GM12878 (cell line): ENCODE results near the gene DNAJC15. TPM values are rescaled to one million over a fixed set of nuclear protein-coding genes. Genes with fewer than 3 reads are reported as not detected.

Source experiments
- ATAC-seq: fragments of 200-7000 bp; cut with Tn5 transposase; 3 replicates; pipeline ENCODE4 v1.9.1; 2020; ENCODE audit warnings: mild to moderate bottlenecking, moderate library complexity
- BruUV-seq: library from RNA; stranded (reverse); fragments of 400-500 nt; replicated peaks from 2 replicates; lab custom pipeline; 2021; lab: Mats Ljungman, UMichigan
- CTCF ChIA-PET: fragments of 300-600 bp; sonication (Branson Sonifier 250); formaldehyde crosslinking; extraction: SDS; loops from one replicate; lab custom pipeline; 2021; ENCODE audit warnings: inconsistent platforms; lab: Yijun Ruan, JAX
- POLR2A ChIA-PET: fragments of 350-600 bp; formaldehyde crosslinking; extraction: SDS; loops from one replicate; lab custom pipeline; 2021; ENCODE audit warnings: inconsistent platforms; lab: Charles Lee
- RAD21 ChIA-PET: fragments of 300-600 bp; sonication (Branson Sonifier 250); formaldehyde crosslinking; loops from one replicate; lab custom pipeline; 2023; ENCODE audit warnings: antibody characterized with exemption; ENCODE audit not compliant: unreplicated experiment; lab: Charles Lee
- SMC1A ChIA-PET: fragments of 300-600 bp; sonication (Branson Sonifier 250); formaldehyde crosslinking; loops from one replicate; lab custom pipeline; 2023; ENCODE audit not compliant: unreplicated experiment, uncharacterized antibody; lab: Charles Lee
- DNase-seq: peaks from one replicate; pipeline ENCODE4 v3.0.0-alpha.2; 2011; ENCODE audit warnings: low read depth, low spot score
- FAIRE-seq: peaks from 3 replicates; lab custom pipeline; 2011; peaks lifted over from hg19 to GRCh38; lab: Jason Lieb, UNC
- H2AFZ ChIP-seq: 2 replicates; pipeline ENCODE4 v1.6.0; 2011; ENCODE audit warnings: low read depth, low read length, control low read depth; ENCODE audit not compliant: control insufficient read depth
- H3K27ac ChIP-seq: 2 replicates; pipeline ENCODE4 v1.5.1; 2011; ENCODE audit warnings: control low read depth; ENCODE audit not compliant: control insufficient read depth, insufficient read depth
- H3K27me3 ChIP-seq, 2 experiments: replicated peaks in 1 of 2; 2 replicates each; pipeline versions ENCODE4 v1.6.0 to v1.6.1; 2011; ENCODE audit warnings: low read length in 1 of 2; ENCODE audit not compliant: control insufficient read depth in 2 of 2, insufficient read depth in 2 of 2
- H3K36me3 ChIP-seq, 2 experiments: 2 replicates each; pipeline ENCODE4 v1.5.1; 2011; ENCODE audit warnings: low read length in 1 of 2; ENCODE audit not compliant: control insufficient read depth in 2 of 2, insufficient read depth in 2 of 2
- H3K4me1 ChIP-seq: 2 replicates; pipeline ENCODE4 v1.6.1; 2011; ENCODE audit warnings: mild to moderate bottlenecking, low read length, moderate library complexity, mixed read lengths; ENCODE audit not compliant: control insufficient read depth, insufficient read depth
- H3K4me2 ChIP-seq: 2 replicates; pipeline ENCODE4 v1.6.0; 2011; ENCODE audit warnings: control low read depth; ENCODE audit not compliant: control insufficient read depth, insufficient read depth
- H3K4me3 ChIP-seq: fragments of 200-600 bp; sonication (generic); 2 replicates; pipeline ENCODE4 v1.5.1; 2016
- H3K79me2 ChIP-seq: 2 replicates; pipeline ENCODE4 v1.6.0; 2011; ENCODE audit warnings: low read length; ENCODE audit not compliant: control insufficient read depth, insufficient read depth
- H3K9ac ChIP-seq: 2 replicates; pipeline ENCODE4 v1.8.0; 2011; ENCODE audit warnings: low read length, control low read depth, mixed read lengths; ENCODE audit not compliant: control insufficient read depth, insufficient read depth
- H3K9me3 ChIP-seq: replicated peaks from 3 replicates; pipeline ENCODE4 v1.5.1; 2011; ENCODE audit warnings: mild to moderate bottlenecking, low read length; ENCODE audit not compliant: control insufficient read depth, insufficient read depth
- H4K20me1 ChIP-seq: 2 replicates; pipeline ENCODE4 v1.6.0; 2011; ENCODE audit not compliant: control insufficient read depth, insufficient read depth
- BCL11A ChIP-seq: IDR thresholded peaks from 2 replicates; pipeline ENCODE4 v1.6.1; 2011; ENCODE audit warnings: low read depth, low read length
- BRCA1 ChIP-seq: IDR thresholded peaks from 2 replicates; pipeline ENCODE4 v1.6.1; 2011; ENCODE audit warnings: low read depth, low read length, improper control_type of control experiment
- CBX3 ChIP-seq: fragments of 200-600 bp; sonication (generic); IDR thresholded peaks from 2 replicates; pipeline ENCODE4 v1.6.1; 2016; ENCODE audit warnings: low read depth, borderline replicate concordance
- CUX1 ChIP-seq: IDR thresholded peaks from 2 replicates; pipeline ENCODE4 v1.6.1; 2012; ENCODE audit warnings: improper control_type of control experiment, low read depth, low read length; ENCODE audit not compliant: insufficient replicate concordance
- EGR1 ChIP-seq, 2 experiments: IDR thresholded peaks; 1 replicate in 1 of 2; 2 replicates in 1 of 2; pipeline ENCODE4 v1.6.1; 2011 to 2012; ENCODE audit warnings: low read depth in 2 of 2, low read length in 2 of 2, borderline replicate concordance in 1 of 2, mild to moderate bottlenecking in 1 of 2, moderate library complexity in 1 of 2
- ELK1 ChIP-seq: IDR thresholded peaks from 2 replicates; pipeline ENCODE4 v1.6.1; 2012; ENCODE audit warnings: low read depth, low read length, improper control_type of control experiment
- HCFC1 ChIP-seq: fragments of 150-350 bp; IDR thresholded peaks from 2 replicates; pipeline ENCODE4 v1.6.1; 2014; ENCODE audit warnings: low read length
- JUND ChIP-seq: IDR thresholded peaks from 2 replicates; pipeline ENCODE4 v1.6.1; 2012; ENCODE audit warnings: low read depth, mild to moderate bottlenecking, low read length, improper control_type of control experiment, moderate library complexity
- KAT2A ChIP-seq: conservative IDR thresholded peaks from 2 replicates; pipeline ENCODE4 v1.6.1; 2011; ENCODE audit warnings: low read depth, low read length; ENCODE audit not compliant: control insufficient read depth
- LARP7 ChIP-seq: fragments of 450-650 bp; IDR thresholded peaks from 2 replicates; pipeline ENCODE4 v1.6.1; 2017; ENCODE audit warnings: mild to moderate bottlenecking
- MYB ChIP-seq: fragments of 150-350 bp; IDR thresholded peaks from 2 replicates; pipeline ENCODE4 v1.6.1; 2014; ENCODE audit warnings: mild to moderate bottlenecking, low read depth, low read length, borderline replicate concordance
- MYC ChIP-seq: IDR thresholded peaks from 2 replicates; pipeline ENCODE4 v1.6.1; 2011; ENCODE audit warnings: mild to moderate bottlenecking, low read length, moderate library complexity, inconsistent platforms; ENCODE audit not compliant: insufficient read depth, insufficient replicate concordance, insufficient read length, severe bottlenecking
- NFYA ChIP-seq: IDR thresholded peaks from 2 replicates; pipeline ENCODE4 v1.6.1; 2011; ENCODE audit warnings: low read depth, mild to moderate bottlenecking, low read length, improper control_type of control experiment, borderline replicate concordance
- NR2F1 ChIP-seq: fragments of 450-650 bp; conservative IDR thresholded peaks from 2 replicates; pipeline ENCODE4 v1.6.1; 2017; ENCODE audit warnings: mild to moderate bottlenecking
- POLR2AphosphoS5 ChIP-seq: IDR thresholded peaks from 2 replicates; pipeline ENCODE4 v1.6.1; 2011; ENCODE audit warnings: mild to moderate bottlenecking, low read length, inconsistent platforms
- RELA ChIP-seq: fragments of 450-650 bp; IDR thresholded peaks from 2 replicates; pipeline ENCODE4 v1.8.0; 2014; ENCODE audit warnings: borderline replicate concordance; ENCODE audit not compliant: partially characterized antibody
- TBL1XR1 ChIP-seq: IDR thresholded peaks from 2 replicates; pipeline ENCODE4 v1.6.1; 2012; ENCODE audit warnings: low read depth, low read length, improper control_type of control experiment
- TCF12 ChIP-seq: IDR thresholded peaks from 2 replicates; pipeline ENCODE4 v1.6.1; 2011; ENCODE audit warnings: low read depth, mild to moderate bottlenecking, low read length
- ZNF217 ChIP-seq: fragments of 450-650 bp; IDR thresholded peaks from 2 replicates; pipeline ENCODE4 v1.6.1; 2017; ENCODE audit warnings: antibody characterized with exemption, mild to moderate bottlenecking
- ZZZ3 ChIP-seq: IDR thresholded peaks from 2 replicates; pipeline ENCODE4 v1.6.1; 2011; ENCODE audit warnings: low read depth; ENCODE audit not compliant: control insufficient read depth, insufficient read length
- WGBS: methylation state at CpG from one replicate; pipeline ENCODE4 v1.1.6; 2016; ENCODE audit warnings: low lambda C conversion rate; ENCODE audit not compliant: insufficient replicate concordance, insufficient coverage; ENCODE audit errors: missing lambda C conversion rate; 5-methylcytosine and 5-hydroxymethylcytosine counted together
- in situ Hi-C: fragments of 300-500 bp; cut with MboI; formaldehyde crosslinking; loops from 9 replicates; pipeline ENCODE4 v1.14.3; 2018; ENCODE audit warnings: mixed read lengths
- intact Hi-C: fragments of 100-400 bp; cut with micrococcal nuclease; formaldehyde crosslinking; loops from one replicate; pipeline ENCODE4 v1.14.2; 2022; ENCODE audit not compliant: unreplicated experiment
- polyA plus RNA-seq, 11 experiments: library from polyadenylated mRNA; depleted of rRNA in 4 of 11; unstranded in 6 of 11; stranded (reverse) in 5 of 11; fragments of >200 nt; fragmentation: Nextera tagmentation in 4 of 11; fragmentation: Illumina TruSeq in 1 of 11; extraction: Ambion mirVana in 4 of 11; extraction: Trizol in 1 of 11; gene quantifications; 1 replicate in 1 of 11; 2 replicates in 10 of 11; pipeline versions ENCODE4 v1.2.1 to v1.2.3, GENCODE V29; 2011 to 2016; ENCODE audit warnings: inconsistent platforms in 2 of 11, missing spikeins in 2 of 11, low read depth in 1 of 11
- total RNA-seq, 4 experiments: library from RNA; depleted of rRNA in 3 of 4; stranded (reverse); fragments of >200 nt in 3 of 4; fragmentation: Illumina TruSeq in 1 of 4; extraction: Trizol in 1 of 4; gene quantifications; 2 replicates each; pipeline versions ENCODE4 v1.2.1 to v1.2.3, GENCODE V29; 2013 to 2021

DNAJC15 gene
- total and polyA plus RNA-seq, 10 of the 15 experiments (the other 5 are each of a cell fraction or from before 2014, with no cell fraction given), result 13.1 to 104 (median 54.4) TPM

GRCh38 chr13:43079392-43079931 is 56.1 kb downstream of the DNAJC15 start:
- CTCF ChIA-PET, result interaction anchor here (1.0 kb wide), 1 partner anchor 22 kb away, joined by 4 read pairs; no protein-coding TSS in a partner anchor
- no peaks in the 10 kb centered on the region; the same call in 2 of the 3 replicates for H3K9me3 ChIP-seq
- peaks cover 13% of the 10 kb centered on the region for H3K79me2 ChIP-seq
- no peak overlapping the region for H3K9ac ChIP-seq
- POLR2A ChIA-PET, result no interaction called here
- RAD21 ChIA-PET, result no interaction called here
- H3K4me1 ChIP-seq, result peaks cover 32% of the 10 kb centered on the region
- intact Hi-C loops, result loop anchor here (5.0 kb wide), 1 partner anchor 52 kb away; no protein-coding TSS in a partner anchor
- TF ChIP-seq NR2F1 (no peak), JUND (no peak), RELA (no peak), POLR2AphosphoS5 (no peak), LARP7 (no peak), ZNF217 (no peak), MYC (no peak), BCL11A (no peak), BRCA1 (no peak), HCFC1 (no peak), TBL1XR1 (no peak), ELK1 (no peak), NFYA (no peak), MYB (no peak), EGR1 (IDR thresholded peaks at IDR 0.05; ENCODE audit: borderline replicate concordance in 1 of 2, low read depth in 2 of 2, low read length in 2 of 2) (no peak), CBX3 (no peak), ZZZ3 (no peak), TCF12 (no peak), KAT2A (no peak), CUX1 (no peak)
- H3K27me3 ChIP-seq, result no peaks in the 10 kb centered on the region
- no peak overlapping the region for H3K27ac ChIP-seq
- no peak overlapping the region for H3K4me2 ChIP-seq
- ATAC-seq, result no peak
- H4K20me1 ChIP-seq, result no peaks in the 10 kb centered on the region
- no peak for DNase-seq
- H3K4me3 ChIP-seq, result no peak overlapping the region
- no peak overlapping the region for H2AFZ ChIP-seq
- no TSS peak for BruUV-seq
- in situ Hi-C loops, result no loop called here
- H3K36me3 ChIP-seq, result peaks cover 0 to 2% of the 10 kb centered on the region in 2 experiments; a peak in 1 of 4 replicates
- WGBS, result 98% methylated on average over 2 of the region's 2 CpGs
- SMC1A ChIA-PET, result no interaction called here
- no peak for FAIRE-seq
